Testis (tissue), 2 donors: Measurements from ENCODE around the gene TMEM44.

Source experiments
- CTCF ChIP-seq, 3 experiments: fragments of 450-650 bp in 2 of 3; fragments of 200-600 bp in 1 of 3; sonication (generic) in 1 of 3; IDR thresholded peaks; one replicate each; pipeline ENCODE4 v1.5.1; 2016 to 2019; ENCODE audit warnings: antibody characterized with exemption in 3 of 3, mild to moderate bottlenecking in 2 of 3, moderate library complexity in 1 of 3
- POLR2A ChIP-seq: fragments of 450-650 bp; IDR thresholded peaks from one replicate; pipeline ENCODE4 v1.6.1; 2017; ENCODE audit warnings: antibody characterized with exemption, mild to moderate bottlenecking, moderate library complexity

GRCh38 chr3:194673761-194674160, 40.5 kb upstream of the TMEM44 start:
- TF ChIP-seq CTCF (IDR thresholded peaks at IDR 0.05) (no peak), POLR2A (no peak)
